NCI-H2227 treated with DMSO at 0.1 percent for 48 hours (cell line): ENCODE results near the gene TIE1.

Experiments used
- DNase-seq: peaks from one replicate; lab custom pipeline; 2025; lab: John Stamatoyannopoulos, UW

Gene TIE1

GRCh38 chr1:43274125-43274803 is 26.5 kb upstream of the TIE1 start:
- DNase-seq, result no peak

- DNase-seq, result no peak
These were observed 26.0 kb upstream of the TIE1 start for GRCh38 chr1:43274804-43275180.

GRCh38 chr1:43275826-43276620 is 24.8 kb upstream of the TIE1 start:
- no peak for DNase-seq

- DNase-seq, result no peak
These were observed 24.1 kb upstream of the TIE1 start for GRCh38 chr1:43276673-43277072.

- no peak for DNase-seq
These were observed 23.5 kb upstream of the TIE1 start for GRCh38 chr1:43277116-43277876.

GRCh38 chr1:43279161-43279560 is 21.6 kb upstream of the TIE1 start:
- no peak for DNase-seq

GRCh38 chr1:43279666-43280065 is 21.1 kb upstream of the TIE1 start:
- no peak for DNase-seq

- DNase-seq, result no peak
These were observed 20.1 kb upstream of the TIE1 start for GRCh38 chr1:43280692-43281091.

GRCh38 chr1:43282220-43283195 is 18.3 kb upstream of the TIE1 start:
- no peak for DNase-seq

- no peak for DNase-seq
These were observed 16.7 kb upstream of the TIE1 start for GRCh38 chr1:43284065-43284464.

GRCh38 chr1:43284546-43285110 is 16.2 kb upstream of the TIE1 start:
- no peak for DNase-seq

GRCh38 chr1:43285269-43285990 is 15.4 kb upstream of the TIE1 start, which contains the start of gene C1orf210:
C1orf210 (minus strand) TSS chr1:43285581; CDS start chr1:43283270, 2,311 bp downstream.
- no peak for DNase-seq

- no peak for DNase-seq
These were observed 14.7 kb upstream of the TIE1 start for GRCh38 chr1:43286115-43286514.

- DNase-seq, result no peak
These were observed 14.2 kb upstream of the TIE1 start for GRCh38 chr1:43286533-43286932.

- no peak for DNase-seq
These were observed 12.6 kb upstream of the TIE1 start for GRCh38 chr1:43288058-43288784.

- no peak for DNase-seq
These were observed 11.7 kb upstream of the TIE1 start for GRCh38 chr1:43288785-43289706.

- DNase-seq, result no peak
These were observed 8.6 kb upstream of the TIE1 start for GRCh38 chr1:43292216-43292615.

- no peak for DNase-seq
These were observed 8.1 kb upstream of the TIE1 start for GRCh38 chr1:43292679-43293078.

- no peak for DNase-seq
These were observed 7.6 kb upstream of the TIE1 start for GRCh38 chr1:43293176-43293575.
